Cardiac muscle cell (in vitro differentiated cells and primary cell): ENCODE results near the gene SH3GL2. TPM values are rescaled to one million over a fixed set of nuclear protein-coding genes. Genes with fewer than 3 reads are reported as not detected.

Experiments used
- DNase-seq, 2 donors: peaks; one replicate each; pipeline versions ENCODE4 v3.0.0 to v3.0.0-alpha.2; 2010 to 2017; ENCODE audit warnings: low read depth in 1 of 2, low spot score in 1 of 2
- H3K27ac ChIP-seq: fragments of 200-600 bp; sonication (generic); 2 replicates; pipeline ENCODE4 v1.5.1; 2016
- H3K27me3 ChIP-seq: fragments of 200-600 bp; sonication (generic); 2 replicates; pipeline ENCODE4 v1.6.0; 2016; ENCODE audit warnings: control low read depth
- H3K36me3 ChIP-seq: fragments of 200-600 bp; sonication (generic); 2 replicates; pipeline ENCODE4 v1.5.1; 2016; ENCODE audit warnings: control low read depth
- H3K4me1 ChIP-seq: fragments of 200-600 bp; sonication (generic); 2 replicates; pipeline ENCODE4 v1.8.1; 2017; ENCODE audit warnings: low read depth, mild to moderate bottlenecking, mixed run types
- H3K4me3 ChIP-seq: fragments of 200-600 bp; sonication (generic); 2 replicates; pipeline ENCODE4 v1.5.1; 2016; ENCODE audit warnings: mild to moderate bottlenecking
- H3K9me3 ChIP-seq: fragments of 200-600 bp; sonication (generic); 2 replicates; pipeline ENCODE4 v1.5.1; 2017; ENCODE audit warnings: low read depth, mild to moderate bottlenecking, control low read depth
- CTCF ChIP-seq: IDR thresholded peaks from 2 replicates; pipeline ENCODE4 v1.5.1; 2012; ENCODE audit warnings: low read depth, mild to moderate bottlenecking, low read length
- polyA plus RNA-seq: library from polyadenylated mRNA; unstranded; fragments of >200 nt; fragmentation: Nextera tagmentation; extraction: Ambion mirVana; gene quantifications from 2 replicates; pipeline ENCODE4 v1.2.1, GENCODE V29; 2016
- total RNA-seq: library from RNA; depleted of rRNA; stranded (reverse); fragments of >200 nt; gene quantifications from 2 replicates; pipeline ENCODE4 v1.2.3, GENCODE V29; 2016

The SH3GL2 gene
- total and polyA plus RNA-seq, 2 experiments from 2014 or later, result 0.06 TPM; not detected in 1

DNA sequence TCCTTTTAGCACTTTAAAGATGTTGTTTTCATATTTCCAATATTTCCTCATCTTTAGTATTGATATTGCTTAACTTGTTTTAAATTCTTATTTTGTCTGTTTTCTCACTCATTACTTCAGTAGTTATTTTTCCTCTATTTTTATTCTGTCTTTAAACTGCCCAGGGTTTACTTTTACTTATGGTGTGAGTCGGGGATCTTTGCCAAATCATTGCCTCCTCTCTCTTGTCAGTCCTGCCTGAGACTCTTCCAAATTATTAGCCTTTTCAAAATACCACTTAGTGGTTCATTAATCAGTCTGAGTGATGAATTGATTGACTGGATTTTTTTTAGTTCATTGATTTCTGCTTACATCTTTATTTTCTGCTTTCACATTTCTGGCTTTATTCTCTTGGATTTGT is 72.9 kb downstream of the SH3GL2 start:
- H3K4me1 ChIP-seq, result no peaks in the 10 kb centered on the region

GRCh38 chr9:17653947-17654465 is 75.1 kb downstream of the SH3GL2 start:
- no peak for DNase-seq
- no peak overlapping the region for H3K27ac ChIP-seq

More for the DNA sequence above, 72.9 kb downstream of the SH3GL2 start:
- H3K27me3 ChIP-seq, result no peaks in the 10 kb centered on the region
- no peaks in the 10 kb centered on the region for H3K9me3 ChIP-seq
- DNase-seq, result no peak
- H3K36me3 ChIP-seq, result no peaks in the 10 kb centered on the region
- H3K27ac ChIP-seq, result no peak overlapping the region
- TF ChIP-seq CTCF, result no peak
- H3K4me3 ChIP-seq, result no peak overlapping the region

DNA sequence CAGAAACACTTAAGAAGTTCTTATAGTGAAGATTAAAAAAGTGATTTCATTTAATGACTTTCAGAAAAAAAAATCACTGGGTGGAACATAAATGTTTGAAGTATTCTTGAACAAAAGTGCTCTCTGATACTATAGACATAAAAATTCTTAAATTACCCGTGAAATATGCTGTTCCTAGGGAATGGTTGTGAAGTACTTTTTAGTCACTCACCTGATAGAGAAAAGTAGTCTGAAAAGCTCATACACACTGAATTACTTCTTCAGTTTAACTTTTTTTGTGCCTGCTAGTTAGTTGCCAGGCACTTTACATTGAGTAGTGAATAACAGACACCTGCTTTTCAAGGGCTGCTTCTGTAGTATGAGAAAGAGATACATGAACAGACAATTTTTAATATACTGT is 78.0 kb downstream of the SH3GL2 start:
- H3K27ac ChIP-seq, result no peak overlapping the region
- no peak for TF ChIP-seq CTCF
- no peaks in the 10 kb centered on the region for H3K27me3 ChIP-seq
- H3K4me1 ChIP-seq, result no peaks in the 10 kb centered on the region
- no peaks in the 10 kb centered on the region for H3K9me3 ChIP-seq
- no peak for DNase-seq
- no peaks in the 10 kb centered on the region for H3K36me3 ChIP-seq
- no peak overlapping the region for H3K4me3 ChIP-seq

More at GRCh38 chr9:17653947-17654465, 75.1 kb downstream of the SH3GL2 start:
- no peak overlapping the region for H3K4me3 ChIP-seq
- H3K9me3 ChIP-seq, result no peaks in the 10 kb centered on the region
- TF ChIP-seq CTCF, result no peak
- H3K27me3 ChIP-seq, result no peaks in the 10 kb centered on the region
- no peaks in the 10 kb centered on the region for H3K4me1 ChIP-seq
- H3K36me3 ChIP-seq, result no peaks in the 10 kb centered on the region

- Histone ChIP-seq H3K4me1 (no peaks in the 10 kb centered on the region), H3K9me3 (no peaks in the 10 kb centered on the region), H3K36me3 (no peaks in the 10 kb centered on the region), H3K4me3 (no peak overlapping the region), H3K27me3 (no peaks in the 10 kb centered on the region), H3K27ac (no peak overlapping the region)
- TF ChIP-seq CTCF, result no peak
- DNase-seq, result no peak
Observed at GRCh38 chr9:17658237-17658636, 79.4 kb downstream of the SH3GL2 start.

- DNase-seq, result no peak
- no peak for TF ChIP-seq CTCF
- H3K4me3 ChIP-seq, result no peak overlapping the region
- no peaks in the 10 kb centered on the region for H3K9me3 ChIP-seq
- H3K4me1 ChIP-seq, result no peaks in the 10 kb centered on the region
- H3K27ac ChIP-seq, result no peak overlapping the region
- H3K27me3 ChIP-seq, result no peaks in the 10 kb centered on the region
- H3K36me3 ChIP-seq, result no peaks in the 10 kb centered on the region
Observed at GRCh38 chr9:17660158-17660557, 81.3 kb downstream of the SH3GL2 start.

DNA sequence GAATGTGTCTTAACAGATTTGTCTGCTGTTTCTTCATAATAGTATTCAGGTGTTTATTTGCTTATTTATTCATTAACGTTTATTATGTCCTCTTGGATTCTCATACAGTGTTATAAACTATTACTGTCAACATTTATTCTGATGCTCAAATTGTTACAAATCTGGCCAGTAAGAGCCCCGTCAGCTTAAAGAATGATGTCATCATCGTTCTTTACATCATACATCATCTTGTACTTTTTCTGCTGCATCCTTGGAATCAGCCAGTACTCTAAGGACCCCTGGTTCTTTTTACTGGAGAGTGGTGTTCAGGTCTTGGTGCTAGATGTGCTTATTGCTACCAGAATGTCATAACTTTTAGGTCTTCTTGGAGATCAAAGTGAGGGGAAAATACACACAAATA is 86.6 kb downstream of the SH3GL2 start:
- no peak for TF ChIP-seq CTCF
- Histone ChIP-seq H3K27ac (no peak overlapping the region), H3K4me3 (no peak overlapping the region), H3K27me3 (no peaks in the 10 kb centered on the region), H3K9me3 (no peaks in the 10 kb centered on the region), H3K4me1 (no peaks in the 10 kb centered on the region), H3K36me3 (no peaks in the 10 kb centered on the region)
- DNase-seq, result no peak
